ENCODE data around the gene CHCHD4. TPM values are rescaled to one million over a fixed set of nuclear protein-coding genes. Genes with fewer than 3 reads are reported as not detected.

Gene CHCHD4
- total RNA-seq, 2 experiments from 2014 or later, result 17.5 to 19.2 TPM

DNA sequence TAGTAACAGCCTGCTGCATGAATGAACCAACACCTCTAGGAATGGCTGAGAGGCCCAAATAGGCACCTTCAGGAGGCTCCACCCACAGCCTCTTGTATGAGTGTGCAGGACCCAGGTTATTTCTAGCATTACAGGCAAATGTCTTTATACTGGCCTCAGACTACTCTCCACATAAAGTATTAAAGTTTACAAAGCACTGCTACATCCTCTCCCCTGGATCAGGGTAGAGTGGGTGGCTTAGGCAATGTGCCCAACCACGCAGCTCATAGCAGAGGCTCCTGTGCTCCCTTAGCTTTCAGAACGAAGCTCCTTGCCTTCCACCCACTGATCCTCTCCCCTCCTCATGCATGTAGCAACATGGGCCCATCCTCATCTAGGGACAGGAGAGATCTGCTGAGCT is 16.5 kb upstream of the CHCHD4 start:
- Mint-ChIP-seq H3K27ac (peak overlapping the region; percentile 85), H3K4me3 (no peak overlapping the region), H3K36me3 (peaks cover 36% of the 10 kb centered on the region), H3K4me1 (ENCODE audit: low read depth) (peaks cover 55% of the 10 kb centered on the region), H3K9me3 (no peaks in the 10 kb centered on the region), H3K27me3 (no peaks in the 10 kb centered on the region)
- intact Hi-C loops (cut with micrococcal nuclease), result no loop called here
- peak; percentile 20 for DNase-seq
- POLR2A ChIA-PET, result interaction anchor here (5.3 kb wide), 1 partner anchor 17 kb away, joined by 52 read pairs; the partner anchor contains the start of genes CHCHD4 and TMEM43
- CTCF ChIA-PET, result no interaction called here

DNA sequence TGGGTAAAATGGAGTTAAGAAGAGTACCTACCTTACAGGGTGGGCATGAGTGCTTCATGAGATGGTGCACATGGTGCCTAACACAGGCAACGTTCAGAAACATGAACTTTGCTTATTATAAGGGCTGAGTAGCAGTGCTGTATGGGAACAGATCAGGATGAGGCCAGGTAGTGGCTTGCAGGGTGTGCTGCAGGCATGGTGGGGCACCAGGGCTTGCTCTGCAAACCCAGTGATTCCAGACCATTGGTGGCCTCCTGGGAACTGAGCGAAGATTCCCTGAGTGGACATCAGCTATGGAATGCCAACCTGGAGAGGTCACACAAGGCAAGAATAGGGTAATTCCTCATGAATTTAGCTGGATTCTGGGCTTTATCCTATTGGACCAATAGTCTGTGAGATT is 16.0 kb upstream of the CHCHD4 start:
- ChIA-PET CTCF (no interaction called here), POLR2A (no interaction called here)
- H3K27me3 Mint-ChIP-seq, result no peaks in the 10 kb centered on the region
- H3K27ac Mint-ChIP-seq, result no peak overlapping the region
- no peaks in the 10 kb centered on the region for H3K9me3 Mint-ChIP-seq
- intact Hi-C loops (cut with micrococcal nuclease), result no loop called here
- peaks cover 52% of the 10 kb centered on the region for H3K4me1 Mint-ChIP-seq (ENCODE audit: low read depth)
- DNase-seq, result no peak
- no peak overlapping the region for H3K4me3 Mint-ChIP-seq
- peaks cover 41% of the 10 kb centered on the region for H3K36me3 Mint-ChIP-seq

DNA sequence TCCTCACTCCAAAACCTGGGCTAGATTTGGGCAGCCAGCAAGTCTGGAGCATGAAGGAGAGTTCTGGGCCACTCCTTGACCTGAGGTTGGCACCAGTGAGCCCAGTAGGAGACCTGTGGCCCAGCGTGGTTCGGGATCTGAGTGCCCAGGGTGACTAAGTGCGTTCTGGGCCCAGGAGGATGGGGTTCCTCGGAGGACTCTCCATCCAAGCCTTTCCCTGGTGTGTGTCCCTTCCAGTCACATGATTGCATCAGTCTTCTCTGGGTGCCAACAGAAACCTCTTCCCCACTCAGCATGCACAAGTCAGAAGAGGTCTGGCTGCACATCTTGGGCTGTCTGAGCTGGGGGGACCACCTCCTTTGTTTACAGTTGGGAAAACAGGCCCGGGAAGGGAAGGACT is 15.1 kb upstream of the CHCHD4 start:
- intact Hi-C loops (cut with micrococcal nuclease), result no loop called here
- Mint-ChIP-seq H3K27me3 (no peaks in the 10 kb centered on the region), H3K4me1 (ENCODE audit: low read depth) (peaks cover 47% of the 10 kb centered on the region), H3K9me3 (no peaks in the 10 kb centered on the region), H3K4me3 (no peak overlapping the region), H3K36me3 (peaks cover 41% of the 10 kb centered on the region), H3K27ac (peak overlapping the region; percentile 23)
- CTCF ChIA-PET, result no interaction called here
- DNase-seq, result no peak
- POLR2A ChIA-PET, result no interaction called here

DNA sequence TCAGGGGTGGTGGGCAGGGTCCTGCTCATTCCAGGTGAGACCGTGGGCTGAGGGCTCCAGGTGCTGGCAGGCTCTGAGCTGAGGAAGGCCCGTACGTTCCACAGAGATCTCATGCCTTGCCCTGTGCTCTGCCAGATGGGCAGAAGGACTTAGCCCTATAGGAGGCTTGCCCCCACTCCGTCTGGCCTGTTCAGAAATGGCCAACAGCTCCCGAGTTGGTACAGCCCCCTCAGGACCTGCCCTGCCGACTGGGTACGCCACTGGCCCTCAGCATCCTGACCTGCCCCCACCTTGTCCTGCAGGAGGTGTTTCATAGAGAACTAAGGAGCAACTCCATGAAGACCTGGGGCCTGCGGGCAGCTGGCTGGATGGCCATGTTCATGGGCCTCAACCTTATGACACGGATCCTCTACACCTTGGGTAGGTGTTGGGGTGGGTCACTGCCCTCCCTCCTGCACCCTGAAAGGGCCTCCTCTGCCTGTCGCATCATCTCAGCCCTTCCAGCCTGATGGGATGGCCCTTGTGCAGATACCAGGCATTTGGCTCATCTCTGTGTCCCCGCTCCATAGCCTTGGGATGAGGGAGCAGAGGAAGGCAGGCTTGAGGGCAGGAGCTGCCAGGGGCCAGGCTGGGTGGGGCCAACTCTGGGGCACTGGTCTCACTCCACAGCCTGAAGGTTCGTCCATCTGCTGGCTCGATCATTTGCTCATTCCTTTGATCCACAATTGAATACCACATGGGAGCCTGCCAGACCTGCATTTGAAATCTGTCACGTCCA is 14.4 kb upstream of the CHCHD4 start:
- Mint-ChIP-seq H3K9me3 (no peaks in the 10 kb centered on the region), H3K36me3 (peaks cover 42% of the 10 kb centered on the region), H3K27me3 (no peaks in the 10 kb centered on the region), H3K27ac (no peak overlapping the region), H3K4me1 (ENCODE audit: low read depth) (peaks cover 41% of the 10 kb centered on the region), H3K4me3 (no peak overlapping the region)
- intact Hi-C loops (cut with micrococcal nuclease), result no loop called here
- ChIA-PET POLR2A (no interaction called here), CTCF (no interaction called here)
- no peak for DNase-seq

DNA sequence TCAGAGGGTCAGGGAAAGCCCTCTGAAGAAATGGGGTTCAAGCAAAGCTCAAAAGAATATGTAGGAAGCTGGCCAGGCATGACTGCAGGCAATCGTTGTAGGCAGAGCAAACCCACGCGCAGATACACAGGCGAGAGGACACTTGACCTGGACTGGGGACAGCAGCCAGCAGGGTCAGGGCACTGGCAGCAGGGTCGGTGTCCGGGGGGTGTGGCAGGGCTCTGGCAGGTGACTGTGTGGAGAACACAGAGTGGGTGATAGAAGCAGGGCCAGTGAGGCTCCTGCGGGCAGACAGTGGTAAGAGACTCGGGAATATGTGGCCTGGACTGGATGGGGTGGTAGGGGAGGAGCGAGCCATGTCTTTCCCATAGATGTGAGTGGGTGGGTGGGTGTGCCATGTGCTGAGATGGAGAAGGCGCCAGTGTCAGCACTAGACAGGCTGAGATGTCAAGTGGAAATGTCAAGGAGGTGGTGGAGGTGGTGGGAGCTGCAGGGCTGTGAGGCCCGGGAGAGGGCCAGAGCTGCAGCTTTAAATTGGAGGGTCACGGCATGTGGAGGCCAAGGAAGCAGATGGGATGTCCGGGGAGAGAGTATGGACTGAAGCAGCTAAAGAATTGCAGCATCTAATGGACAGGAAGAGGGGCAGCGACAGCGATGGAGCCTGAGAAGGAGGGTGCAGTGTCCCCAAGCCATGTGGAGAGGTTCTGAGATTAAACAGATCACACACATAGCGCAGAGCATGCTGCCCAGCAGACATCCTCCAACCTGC is 13.6 kb upstream of the CHCHD4 start:
- POLR2A ChIA-PET, result no interaction called here
- no peaks in the 10 kb centered on the region for H3K9me3 Mint-ChIP-seq
- intact Hi-C loops (cut with micrococcal nuclease), result no loop called here
- peaks cover 44% of the 10 kb centered on the region for H3K36me3 Mint-ChIP-seq
- H3K4me1 Mint-ChIP-seq (ENCODE audit: low read depth), result peaks cover 34% of the 10 kb centered on the region
- CTCF ChIA-PET, result no interaction called here
- no peak overlapping the region for H3K4me3 Mint-ChIP-seq
- DNase-seq, result no peak
- peak overlapping the region; percentile 34 for H3K27ac Mint-ChIP-seq
- no peaks in the 10 kb centered on the region for H3K27me3 Mint-ChIP-seq

DNA sequence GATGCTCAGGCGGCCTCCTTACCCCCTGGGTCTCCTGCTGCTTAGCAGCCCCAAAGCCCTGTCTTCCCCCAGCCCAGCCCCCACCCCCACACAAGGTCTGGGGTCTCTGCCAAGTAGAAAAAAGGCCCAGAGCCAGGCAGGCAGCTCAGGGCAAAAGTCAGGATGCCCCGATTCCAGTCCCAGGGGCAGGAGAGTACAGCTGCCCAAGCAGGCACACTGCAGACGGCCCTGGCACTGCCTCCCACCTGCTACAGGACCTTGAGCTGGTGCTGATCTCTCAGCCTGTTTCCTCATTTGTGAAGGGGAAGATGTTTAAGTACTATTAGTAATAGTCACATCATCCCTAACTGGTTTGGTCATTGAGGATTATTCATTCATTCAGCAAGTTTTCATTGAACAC is 12.8 kb upstream of the CHCHD4 start:
- intact Hi-C loops (cut with micrococcal nuclease), result no loop called here
- no peaks in the 10 kb centered on the region for H3K27me3 Mint-ChIP-seq
- CTCF ChIA-PET, result no interaction called here
- H3K4me1 Mint-ChIP-seq (ENCODE audit: low read depth), result peaks cover 26% of the 10 kb centered on the region
- no peak for DNase-seq
- H3K9me3 Mint-ChIP-seq, result no peaks in the 10 kb centered on the region
- POLR2A ChIA-PET, result no interaction called here
- H3K36me3 Mint-ChIP-seq, result peaks cover 48% of the 10 kb centered on the region
- H3K27ac Mint-ChIP-seq, result no peak overlapping the region
- no peak overlapping the region for H3K4me3 Mint-ChIP-seq

DNA sequence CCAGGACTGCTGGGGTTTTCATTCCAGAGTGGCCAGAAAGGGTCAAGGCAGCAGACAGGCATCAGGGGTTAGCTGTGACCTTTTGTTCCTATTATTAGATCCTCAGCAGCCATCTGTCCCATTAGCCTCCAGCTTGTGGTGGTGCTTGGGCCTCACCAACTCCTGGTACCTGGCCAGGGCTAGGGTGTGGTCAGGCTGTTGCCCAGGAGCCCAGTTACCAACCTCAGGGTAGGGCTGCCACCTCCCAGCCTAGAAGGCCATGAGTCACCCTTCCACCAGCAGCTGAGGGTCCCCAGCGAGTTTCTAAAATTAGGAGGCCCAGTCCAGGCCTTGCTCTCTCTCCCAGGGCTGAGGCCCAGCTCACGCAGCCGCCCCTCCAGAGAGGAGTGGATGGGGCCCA is 12.3 kb upstream of the CHCHD4 start:
- H3K27ac Mint-ChIP-seq, result no peak overlapping the region

DNA sequence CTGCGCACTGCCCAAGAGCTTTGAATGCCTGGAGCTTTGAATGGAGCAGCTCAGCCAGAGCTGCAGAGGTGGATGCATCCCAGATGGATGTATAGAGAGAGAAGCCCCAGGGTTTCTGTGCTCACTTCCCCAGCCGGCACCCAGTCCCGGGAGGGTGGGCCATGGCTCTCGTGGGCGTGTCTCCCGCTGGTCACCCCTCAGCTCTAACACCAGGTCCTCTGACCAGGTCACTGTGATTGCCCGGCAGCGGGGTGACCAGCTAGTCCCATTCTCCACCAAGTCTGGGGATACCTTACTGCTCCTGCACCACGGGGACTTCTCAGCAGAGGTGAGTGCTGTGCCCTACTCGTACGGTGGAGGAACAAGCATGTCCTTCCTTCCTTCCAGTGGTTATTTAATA is 10.9 kb upstream of the CHCHD4 start:
- H3K9me3 Mint-ChIP-seq, result no peaks in the 10 kb centered on the region
- H3K4me3 Mint-ChIP-seq, result no peak overlapping the region
- H3K4me1 Mint-ChIP-seq (ENCODE audit: low read depth), result peaks cover 7% of the 10 kb centered on the region
- DNase-seq, result no peak
- H3K36me3 Mint-ChIP-seq, result peaks cover 48% of the 10 kb centered on the region
- intact Hi-C loops (cut with micrococcal nuclease), result no loop called here
- H3K27ac Mint-ChIP-seq, result no peak overlapping the region
- H3K27me3 Mint-ChIP-seq, result no peaks in the 10 kb centered on the region
- CTCF ChIA-PET, result interaction anchor here (0.8 kb wide), 1 partner anchor 239 kb away, joined by 3 read pairs; no protein-coding TSS in a partner anchor
- POLR2A ChIA-PET, result interaction anchor here (1.4 kb wide), 1 partner anchor 10 kb away, joined by 4 read pairs; the partner anchor contains the start of gene TMEM43

More for the DNA sequence above, 12.3 kb upstream of the CHCHD4 start:
- H3K4me3 Mint-ChIP-seq, result no peak overlapping the region
- peaks cover 46% of the 10 kb centered on the region for H3K36me3 Mint-ChIP-seq
- no peak for DNase-seq
- H3K4me1 Mint-ChIP-seq (ENCODE audit: low read depth), result peaks cover 22% of the 10 kb centered on the region
- CTCF ChIA-PET, result no interaction called here
- no peaks in the 10 kb centered on the region for H3K27me3 Mint-ChIP-seq
- intact Hi-C loops (cut with micrococcal nuclease), result no loop called here
- POLR2A ChIA-PET, result no interaction called here
- H3K9me3 Mint-ChIP-seq, result no peaks in the 10 kb centered on the region

DNA sequence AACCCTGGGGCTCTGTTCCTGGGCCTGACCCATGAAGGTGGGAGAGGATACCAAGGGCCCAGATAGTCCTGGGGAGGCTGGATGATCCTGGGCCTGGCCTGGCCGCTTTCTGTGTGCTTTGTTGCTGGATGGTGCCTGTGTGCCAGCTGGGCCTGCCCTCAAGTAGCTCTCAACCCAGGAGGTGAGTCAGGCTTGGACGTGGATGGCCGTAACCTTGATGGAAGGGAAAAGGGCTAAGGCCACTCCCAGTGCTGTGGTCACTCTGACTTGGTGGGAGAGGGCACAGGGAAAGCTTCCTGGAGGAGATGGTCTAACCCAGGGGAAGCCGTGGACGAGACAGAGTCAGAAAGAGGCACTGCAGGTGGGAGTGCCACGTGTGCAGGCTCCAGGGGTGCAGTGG is 9.6 kb upstream of the CHCHD4 start:
- intact Hi-C loops (cut with micrococcal nuclease), result no loop called here
- Mint-ChIP-seq H3K27ac (no peak overlapping the region), H3K27me3 (no peaks in the 10 kb centered on the region), H3K36me3 (peaks cover 47% of the 10 kb centered on the region), H3K4me3 (no peak overlapping the region), H3K4me1 (ENCODE audit: low read depth) (peaks cover 2% of the 10 kb centered on the region), H3K9me3 (no peaks in the 10 kb centered on the region)
- POLR2A ChIA-PET, result interaction anchor here (1.4 to 2.1 kb wide), 2 partner anchors 9 kb away, joined by 4 to 6 read pairs; partner anchors contain the start of gene TMEM43
- DNase-seq, result no peak
- CTCF ChIA-PET, result no interaction called here

DNA sequence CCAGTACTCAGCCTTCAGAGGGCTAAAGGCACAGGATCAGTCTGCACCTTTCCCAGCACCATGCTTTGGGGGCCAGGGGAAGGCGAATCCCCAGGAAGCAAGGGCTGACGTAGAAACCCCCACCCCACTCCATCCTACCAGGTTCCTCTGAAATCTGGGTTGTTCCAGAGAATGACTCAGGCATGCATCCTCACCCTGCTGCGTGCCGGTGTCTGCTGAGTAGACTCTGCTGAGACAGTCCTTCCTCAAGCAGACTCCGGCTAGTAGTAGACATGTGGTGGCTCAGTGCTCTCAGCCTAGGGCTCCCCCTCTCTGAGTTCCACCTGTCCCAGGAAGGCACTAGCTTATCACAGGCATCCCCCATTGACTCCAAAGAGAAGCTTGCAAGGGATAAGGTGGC is 9.2 kb upstream of the CHCHD4 start:
- peaks cover 50% of the 10 kb centered on the region for H3K36me3 Mint-ChIP-seq
- H3K27ac Mint-ChIP-seq, result no peak overlapping the region
- H3K4me1 Mint-ChIP-seq (ENCODE audit: low read depth), result peaks cover 3% of the 10 kb centered on the region
- ChIA-PET POLR2A (interaction anchor here (2.1 kb wide), 1 partner anchor 9 kb away, joined by 6 read pairs; no protein-coding TSS in a partner anchor), CTCF (no interaction called here)
- no peak overlapping the region for H3K4me3 Mint-ChIP-seq
- intact Hi-C loops (cut with micrococcal nuclease), result no loop called here
- no peaks in the 10 kb centered on the region for H3K27me3 Mint-ChIP-seq
- H3K9me3 Mint-ChIP-seq, result no peaks in the 10 kb centered on the region
- DNase-seq, result no peak

DNA sequence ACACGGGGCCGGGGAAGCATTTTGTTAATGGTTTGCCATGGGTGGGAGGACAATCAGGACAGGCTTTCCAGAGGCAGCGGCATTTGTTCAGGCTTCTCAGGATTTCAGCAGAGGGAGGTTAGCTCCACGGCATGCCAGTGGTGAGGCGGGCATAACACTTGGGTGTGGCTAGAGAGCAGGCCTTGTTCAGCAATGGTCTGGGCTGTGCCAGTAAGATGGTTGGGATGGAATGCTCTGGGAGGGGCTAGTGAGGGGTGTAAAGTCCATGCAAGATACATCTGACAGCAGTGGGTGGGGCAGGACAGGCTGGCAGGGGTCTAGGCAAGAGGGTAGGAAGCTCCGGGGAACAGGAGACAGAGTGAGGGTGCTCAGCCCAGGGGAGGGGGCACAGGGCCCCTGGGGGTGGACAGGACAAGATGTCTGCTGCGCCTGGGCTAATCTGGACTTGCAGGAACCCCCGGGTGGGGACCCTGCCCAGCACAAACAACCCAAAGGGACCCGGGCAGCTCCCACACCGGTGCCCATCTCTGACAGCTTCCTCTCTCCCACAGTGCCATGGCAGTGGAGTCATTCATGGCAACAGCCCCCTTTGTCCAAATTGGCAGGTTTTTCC is 8.6 kb upstream of the CHCHD4 start:
- CTCF ChIA-PET, result interaction anchor here (0.6 to 0.7 kb wide), 2 partner anchors 10 to 241 kb away, joined by 3 to 4 read pairs; no protein-coding TSS in a partner anchor
- Mint-ChIP-seq H3K4me1 (ENCODE audit: low read depth) (peaks cover 9% of the 10 kb centered on the region), H3K27ac (no peak overlapping the region), H3K27me3 (no peaks in the 10 kb centered on the region), H3K4me3 (no peak overlapping the region), H3K9me3 (no peaks in the 10 kb centered on the region), H3K36me3 (peaks cover 53% of the 10 kb centered on the region)
- intact Hi-C loops (cut with micrococcal nuclease), result no loop called here
- POLR2A ChIA-PET, result interaction anchor here (2.1 kb wide), 1 partner anchor 10 kb away, joined by 6 read pairs; no protein-coding TSS in a partner anchor
- no peak for DNase-seq

DNA sequence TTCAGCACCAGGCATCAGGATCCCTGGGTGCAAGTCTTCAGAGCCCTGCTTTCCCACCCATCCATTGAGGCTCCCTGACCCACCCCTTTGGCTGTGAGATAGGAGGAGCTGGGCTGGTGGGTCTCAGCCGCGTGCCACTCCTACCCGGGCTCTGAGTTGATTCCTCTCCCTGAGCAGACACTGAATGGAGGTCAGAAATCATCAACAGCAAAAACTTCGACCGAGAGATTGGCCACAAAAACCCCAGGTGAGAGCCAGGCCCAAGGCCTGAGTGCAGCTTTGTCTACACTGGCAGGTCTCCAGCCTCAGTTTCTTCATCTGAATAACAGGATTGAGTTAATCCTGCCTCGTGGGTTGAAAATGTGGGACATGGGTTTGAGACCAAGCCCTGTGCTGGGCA is 8.0 kb upstream of the CHCHD4 start:
- Mint-ChIP-seq H3K36me3 (peaks cover 57% of the 10 kb centered on the region), H3K4me1 (ENCODE audit: low read depth) (peaks cover 15% of the 10 kb centered on the region), H3K27me3 (no peaks in the 10 kb centered on the region), H3K4me3 (no peak overlapping the region), H3K27ac (no peak overlapping the region), H3K9me3 (no peaks in the 10 kb centered on the region)
- POLR2A ChIA-PET, result interaction anchor here (1.2 kb wide), 1 partner anchor 9 kb away, joined by 3 read pairs; no protein-coding TSS in a partner anchor
- CTCF ChIA-PET, result no interaction called here
- DNase-seq, result no peak
- intact Hi-C loops (cut with micrococcal nuclease), result no loop called here
